Left lung (tissue), 10 donors: ENCODE measurements around the gene SLC25A19. TPM values are rescaled to one million over a fixed set of nuclear protein-coding genes. Genes with fewer than 3 reads are reported as not detected.

ENCODE experiments used
- ATAC-seq: fragments of 200-7000 bp; cut with Tn5 transposase; one replicate; pipeline ENCODE4 v1.9.1; 2020; ENCODE audit warnings: moderate library complexity
- DNase-seq, 4 donors: peaks; one replicate each; pipeline ENCODE4 v3.0.0-alpha.2; 2013 to 2020
- H3K27ac ChIP-seq, 2 donors: fragments of 200-600 bp; sonication (generic) in 1 of 2; one replicate each; pipeline versions ENCODE4 v1.5.0 to v1.8.0; 2020 to 2021
- H3K27me3 ChIP-seq, 2 donors: fragments of 200-600 bp; sonication (generic) in 1 of 2; one replicate each; pipeline versions ENCODE4 v1.5.0 to v1.8.0; 2020 to 2021
- H3K36me3 ChIP-seq, 2 donors: fragments of 200-600 bp; sonication (generic) in 1 of 2; one replicate each; pipeline versions ENCODE4 v1.5.0 to v1.8.0; 2020 to 2021
- H3K4me1 ChIP-seq, 2 donors: fragments of 200-600 bp; one replicate each; pipeline ENCODE4 v1.8.0; 2021
- H3K4me3 ChIP-seq, 2 donors: fragments of 200-600 bp; sonication (generic) in 1 of 2; one replicate each; pipeline versions ENCODE4 v1.5.0 to v1.8.0; 2020 to 2021; ENCODE audit warnings: mild to moderate bottlenecking in 1 of 2
- H3K9me3 ChIP-seq, 2 donors: fragments of 200-600 bp; sonication (generic) in 1 of 2; one replicate each; pipeline versions ENCODE4 v1.5.0 to v1.8.0; 2020 to 2021
- intact Hi-C, 2 donors: fragments of 100-400 bp; cut with DNase I; formaldehyde crosslinking; loops; one replicate each; pipeline versions ENCODE4 v1.11.2 to v1.14.2; 2022
- polyA plus RNA-seq, 6 donors: library from polyadenylated mRNA; unstranded; fragments of 120-200 nt; gene quantifications; one replicate each; pipeline ENCODE4 v1.2.1, GENCODE V29; 2013; ENCODE audit not compliant: insufficient read length in 6 of 6
- total RNA-seq, 2 donors: library from RNA; stranded (reverse); fragmentation: NEBNext Ultra II Directional; extraction: Animal tissue kit (Norgen Biotek cat#: 25700); gene quantifications; one replicate each; pipeline ENCODE4 v1.2.1, GENCODE V29; 2021
- TF ChIP-seq, protein P1 (sequence below), 2 donors: fragments of 200-600 bp; sonication (generic) in 1 of 2; IDR thresholded peaks; one replicate each; pipeline versions ENCODE4 v1.5.0 to v1.8.0; 2021; ENCODE audit warnings: antibody characterized with exemption in 2 of 2
- donor health status: DM: no; HTN: yes; CAD: no.
- donor health status: DM: no; HTN: no; CAD: no.

Gene SLC25A19
- total and polyA plus RNA-seq, 8 donors: 5.9 to 29.7 (median 7.4) TPM

DNA sequence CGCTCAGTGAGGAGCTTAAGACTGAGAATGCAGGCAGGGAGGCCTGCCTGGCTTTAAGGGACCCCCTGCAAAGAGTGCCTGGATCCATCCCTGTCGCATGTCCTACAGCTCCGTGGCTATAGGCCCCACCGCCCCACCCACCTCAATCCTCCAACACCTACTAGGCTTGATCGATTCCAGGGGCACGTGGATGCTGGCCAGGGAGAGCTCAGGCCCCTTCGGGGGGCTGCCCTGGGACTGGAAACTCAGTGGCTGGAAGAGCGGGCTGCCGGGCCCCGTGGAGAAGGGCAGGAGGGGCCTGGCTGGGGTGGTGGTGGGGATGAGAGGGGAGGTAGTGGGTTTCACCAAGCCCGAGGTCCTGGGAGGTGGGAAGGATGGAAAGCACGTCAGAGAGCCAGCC, 50.0 kb downstream of the SLC25A19 start:
- DNase-seq: no peak
- TF ChIP-seq, protein P1, sequence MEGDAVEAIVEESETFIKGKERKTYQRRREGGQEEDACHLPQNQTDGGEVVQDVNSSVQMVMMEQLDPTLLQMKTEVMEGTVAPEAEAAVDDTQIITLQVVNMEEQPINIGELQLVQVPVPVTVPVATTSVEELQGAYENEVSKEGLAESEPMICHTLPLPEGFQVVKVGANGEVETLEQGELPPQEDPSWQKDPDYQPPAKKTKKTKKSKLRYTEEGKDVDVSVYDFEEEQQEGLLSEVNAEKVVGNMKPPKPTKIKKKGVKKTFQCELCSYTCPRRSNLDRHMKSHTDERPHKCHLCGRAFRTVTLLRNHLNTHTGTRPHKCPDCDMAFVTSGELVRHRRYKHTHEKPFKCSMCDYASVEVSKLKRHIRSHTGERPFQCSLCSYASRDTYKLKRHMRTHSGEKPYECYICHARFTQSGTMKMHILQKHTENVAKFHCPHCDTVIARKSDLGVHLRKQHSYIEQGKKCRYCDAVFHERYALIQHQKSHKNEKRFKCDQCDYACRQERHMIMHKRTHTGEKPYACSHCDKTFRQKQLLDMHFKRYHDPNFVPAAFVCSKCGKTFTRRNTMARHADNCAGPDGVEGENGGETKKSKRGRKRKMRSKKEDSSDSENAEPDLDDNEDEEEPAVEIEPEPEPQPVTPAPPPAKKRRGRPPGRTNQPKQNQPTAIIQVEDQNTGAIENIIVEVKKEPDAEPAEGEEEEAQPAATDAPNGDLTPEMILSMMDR (IDR thresholded peaks at IDR 0.05): no peak
- H3K27ac ChIP-seq: no peak overlapping the region

DNA sequence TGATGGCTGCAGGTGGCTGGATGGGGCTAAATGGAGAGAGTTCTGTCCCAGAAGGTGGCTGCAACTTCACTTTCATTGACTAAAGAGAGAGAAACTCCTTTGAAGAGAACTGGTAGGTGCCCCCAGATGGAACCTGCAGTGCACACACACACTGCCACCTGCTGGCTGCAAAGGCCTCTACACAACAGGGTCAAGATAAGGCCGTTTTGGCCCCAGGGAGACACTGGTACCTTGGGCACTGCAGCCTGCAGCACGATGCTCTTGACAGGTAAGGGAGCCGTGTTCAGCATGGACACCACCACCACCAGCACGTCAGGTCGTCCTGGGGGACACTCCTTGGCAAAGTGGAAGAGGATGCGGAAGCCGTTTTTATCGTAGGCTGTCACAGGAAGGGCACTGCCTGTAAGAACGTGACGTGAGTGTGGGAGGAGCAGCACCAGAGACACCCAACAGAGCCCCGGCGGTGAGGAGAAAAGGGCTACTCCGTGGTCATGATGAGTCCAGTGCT, 50.5 kb downstream of the SLC25A19 start:
- Histone ChIP-seq H3K4me1 (peaks cover 0 to 3% of the 10 kb centered on the region in 2 donors), H3K4me3 (no peak overlapping the region), H3K27me3 (no peaks in the 10 kb centered on the region), H3K27ac (no peak overlapping the region), H3K36me3 (peaks cover 6 to 100% of the 10 kb centered on the region in 2 donors), H3K9me3 (no peaks in the 10 kb centered on the region)
- ATAC-seq (peak; percentile 77), DNase-seq (peak in 2 of 4 donors; percentile 52 to 57)
- intact Hi-C loops: no loop called here
- TF ChIP-seq, protein P1 (IDR thresholded peaks at IDR 0.05): peak; percentile 64 to 80

More for the DNA sequence above, 50.0 kb downstream of the SLC25A19 start:
- H3K4me1 ChIP-seq: peaks cover 0 to 7% of the 10 kb centered on the region in 2 donors
- intact Hi-C loops: no loop called here
- H3K36me3 ChIP-seq: peaks cover 6 to 100% of the 10 kb centered on the region in 2 donors
- no peaks in the 10 kb centered on the region for H3K9me3 ChIP-seq
- no peak for ATAC-seq
- H3K4me3 ChIP-seq: no peak overlapping the region
- no peaks in the 10 kb centered on the region for H3K27me3 ChIP-seq

DNA sequence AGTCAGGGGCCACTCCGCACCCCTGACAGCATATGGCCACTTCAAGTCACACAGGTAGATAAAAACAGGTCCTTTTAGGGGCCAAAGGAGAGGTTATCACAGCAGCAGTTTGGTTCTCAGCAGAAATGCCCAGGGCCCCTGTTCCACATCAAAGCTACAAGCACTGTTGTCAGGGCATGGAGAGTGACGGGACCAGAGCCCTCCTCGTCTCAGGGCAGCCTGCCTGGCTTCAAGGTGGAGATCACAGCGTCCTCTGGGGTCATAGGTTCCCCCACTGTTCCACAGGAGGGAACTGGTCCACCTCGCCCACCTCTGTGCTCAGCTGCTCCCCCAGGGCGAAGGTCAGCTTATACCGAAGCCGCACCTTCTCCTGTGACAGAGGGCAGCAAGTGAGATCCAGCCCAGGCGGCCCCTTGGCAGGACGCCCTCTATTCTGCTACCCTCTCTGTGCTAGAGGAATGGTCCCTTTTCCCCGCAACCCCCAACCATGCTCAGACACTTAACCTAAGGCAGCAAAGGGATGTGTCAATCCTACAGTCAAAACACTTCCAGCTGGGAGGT, 51.1 kb downstream of the SLC25A19 start:
- peaks cover 0 to 3% of the 10 kb centered on the region in 2 donors for H3K4me1 ChIP-seq
- H3K27ac ChIP-seq: no peak overlapping the region
- H3K9me3 ChIP-seq: no peaks in the 10 kb centered on the region
- DNase-seq: no peak
- intact Hi-C loops: no loop called here
- no peak overlapping the region for H3K4me3 ChIP-seq
- H3K27me3 ChIP-seq: no peaks in the 10 kb centered on the region
- peaks cover 4 to 100% of the 10 kb centered on the region in 2 donors for H3K36me3 ChIP-seq
- TF ChIP-seq, protein P1 (IDR thresholded peaks at IDR 0.05): no peak
- no peak for ATAC-seq

DNA sequence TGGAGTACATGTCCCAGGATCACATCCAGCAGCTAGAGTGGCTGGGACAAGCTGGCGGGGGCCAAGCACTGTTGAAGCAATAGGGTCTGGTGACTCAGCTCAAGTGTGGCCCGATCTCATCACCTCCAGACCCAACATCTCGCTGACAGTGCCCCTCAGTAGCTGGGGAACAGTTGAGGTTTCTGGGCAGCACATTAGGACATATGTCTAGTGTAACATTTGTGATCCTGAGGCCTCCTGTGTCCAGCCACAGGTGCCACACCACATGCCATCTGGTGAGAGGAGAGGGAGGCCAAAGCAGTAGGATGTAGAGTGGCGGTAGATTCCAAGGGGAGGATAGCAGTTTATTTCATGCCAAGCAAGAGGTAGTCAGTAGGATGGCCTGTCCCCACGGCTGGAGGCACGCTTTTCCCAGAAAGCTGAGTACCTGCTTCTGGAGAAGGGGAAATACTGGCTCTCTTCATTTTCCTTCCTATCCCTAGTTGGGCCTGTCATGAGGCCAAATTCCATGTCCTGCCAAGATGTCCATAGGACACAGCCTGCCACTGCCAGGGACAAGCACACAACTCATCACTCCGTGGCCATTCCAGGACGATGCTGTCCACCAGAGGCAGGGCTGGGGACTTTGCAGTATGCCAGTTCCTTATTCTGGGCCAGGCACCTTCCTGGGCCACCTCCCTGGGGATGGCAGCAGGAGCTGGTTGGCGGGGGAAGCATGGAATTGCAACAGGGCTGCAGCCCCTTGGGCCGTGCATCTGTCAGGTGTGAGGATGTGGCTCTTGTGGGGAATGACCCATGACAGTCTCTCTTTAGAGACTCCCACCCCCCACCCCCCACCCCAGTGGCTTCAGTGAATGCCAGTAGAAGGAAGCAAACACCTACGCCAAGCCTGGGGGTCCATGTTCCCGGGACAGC, 51.9 kb downstream of the SLC25A19 start:
- DNase-seq (no peak), ATAC-seq (no peak)
- Histone ChIP-seq H3K4me1 (peaks cover 0 to 3% of the 10 kb centered on the region in 2 donors), H3K4me3 (no peak overlapping the region), H3K27ac (no peak overlapping the region), H3K27me3 (no peaks in the 10 kb centered on the region), H3K36me3 (peaks cover 0 to 100% of the 10 kb centered on the region in 2 donors), H3K9me3 (no peaks in the 10 kb centered on the region)
- intact Hi-C loops: no loop called here
- TF ChIP-seq, protein P1 (IDR thresholded peaks at IDR 0.05): no peak

DNA sequence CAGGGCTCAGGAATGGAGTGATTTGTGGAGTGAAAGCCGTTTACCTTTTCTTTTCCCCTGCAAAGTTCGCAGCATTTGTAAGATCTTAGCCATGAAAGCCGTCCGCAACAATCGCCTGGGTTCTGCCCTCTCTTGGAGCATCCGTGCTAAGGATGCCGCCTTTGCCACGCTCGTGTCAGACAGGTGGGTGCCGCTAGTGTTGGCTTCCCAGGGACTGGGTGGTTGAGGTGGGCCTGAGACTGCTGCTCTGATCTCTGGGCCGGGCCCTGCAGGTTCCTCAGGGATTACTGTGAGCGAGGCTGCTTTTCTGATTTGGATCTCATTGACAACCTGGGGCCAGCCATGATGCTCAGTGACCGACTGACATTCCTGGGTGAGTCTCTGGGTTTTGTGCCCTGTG, 56.4 kb downstream of the SLC25A19 start:
- intact Hi-C loops: no loop called here
- TF ChIP-seq, protein P1 (IDR thresholded peaks at IDR 0.05): no peak
- H3K27ac ChIP-seq: no peak overlapping the region
- no peak overlapping the region for H3K4me3 ChIP-seq
- peaks cover 4 to 88% of the 10 kb centered on the region in 2 donors for H3K36me3 ChIP-seq
- peaks cover 0 to 20% of the 10 kb centered on the region in 2 donors for H3K4me1 ChIP-seq
- no peak for DNase-seq
- ATAC-seq: no peak
- no peaks in the 10 kb centered on the region for H3K27me3 ChIP-seq
- no peaks in the 10 kb centered on the region for H3K9me3 ChIP-seq
